ENCODE results near the gene OCEL1.

Gene OCEL1

GRCh38 chr19:17219286-17219685, 6.7 kb upstream of the OCEL1 start:
- Histone ChIP-seq H3K36me3 (replicated peaks; ENCODE audit: insufficient read depth, low read length) (no peaks in the 10 kb centered on the region), H2AFZ (ENCODE audit: low read length) (no peak overlapping the region), H3K9me2 (replicated peaks; ENCODE audit: insufficient read depth, low read length) (no peaks in the 10 kb centered on the region), H3K27ac (ENCODE audit: low read length) (no peak overlapping the region), H3K4me3 (ENCODE audit: low read length) (no peak overlapping the region), H3K9me3 (replicated peaks; ENCODE audit: insufficient read depth, low read length) (no peaks in the 10 kb centered on the region), H3K4me1 (ENCODE audit: low read length) (peaks cover 8% of the 10 kb centered on the region; the same call in 1 of the 2 replicates), H3K9ac (ENCODE audit: low read length) (no peak overlapping the region), H3K4me2 (ENCODE audit: low read depth, low read length) (no peak overlapping the region), H3K27me3 (replicated peaks; ENCODE audit: insufficient read depth, low read length) (no peaks in the 10 kb centered on the region; the same call in 1 of the 2 replicates), H3F3A (ENCODE audit: insufficient read depth, low read length) (peaks cover 7% of the 10 kb centered on the region; the same call in 1 of the 2 replicates), H3K79me2 (ENCODE audit: low read length) (0 out of 2 replicates have a peak, but pooled peaks cover 3% of the 10 kb centered on the region), H4K20me1 (ENCODE audit: insufficient read depth, low read length) (no peaks in the 10 kb centered on the region)
- TF ChIP-seq EZH2phosphoT487 (IDR thresholded peaks at IDR 0.05; ENCODE audit: low read length) (no peak), CTCF (IDR thresholded peaks at IDR 0.05; ENCODE audit: low read length) (no peak), EZH2 (optimal IDR thresholded peaks at IDR 0.05; ENCODE audit: low read depth, low read length) (no peak)
- DNase-seq = no peak

GRCh38 chr19:17220207-17220758, 5.7 kb upstream of the OCEL1 start:
- H3K36me3 ChIP-seq (replicated peaks; ENCODE audit: insufficient read depth, low read length) = no peaks in the 10 kb centered on the region
- H3K27me3 ChIP-seq (replicated peaks; ENCODE audit: insufficient read depth, low read length) = no peaks in the 10 kb centered on the region; the same call in 1 of the 2 replicates
- no peak for DNase-seq
- 0 out of 2 replicates have a peak, but pooled peaks cover 3% of the 10 kb centered on the region for H3K79me2 ChIP-seq (ENCODE audit: low read length)
- no peak overlapping the region for H2AFZ ChIP-seq (ENCODE audit: low read length)
- H3K9me3 ChIP-seq (replicated peaks; ENCODE audit: insufficient read depth, low read length) = no peaks in the 10 kb centered on the region
- H3K9ac ChIP-seq (ENCODE audit: low read length) = no peak overlapping the region
- no peaks in the 10 kb centered on the region for H4K20me1 ChIP-seq (ENCODE audit: insufficient read depth, low read length)
- no peak overlapping the region for H3K27ac ChIP-seq (ENCODE audit: low read length)
- H3K9me2 ChIP-seq (replicated peaks; ENCODE audit: insufficient read depth, low read length) = no peaks in the 10 kb centered on the region
- H3K4me2 ChIP-seq (ENCODE audit: low read depth, low read length) = no peak overlapping the region
- H3F3A ChIP-seq (ENCODE audit: insufficient read depth, low read length) = peaks cover 7% of the 10 kb centered on the region; the same call in 1 of the 2 replicates
- TF ChIP-seq EZH2phosphoT487 (IDR thresholded peaks at IDR 0.05; ENCODE audit: low read length) (no peak), EZH2 (optimal IDR thresholded peaks at IDR 0.05; ENCODE audit: low read depth, low read length) (no peak), CTCF (IDR thresholded peaks at IDR 0.05; ENCODE audit: low read length) (no peak)
- H3K4me1 ChIP-seq (ENCODE audit: low read length) = peaks cover 4% of the 10 kb centered on the region; the same call in 1 of the 2 replicates
- no peak overlapping the region for H3K4me3 ChIP-seq (ENCODE audit: low read length)

- H3K9me2 ChIP-seq (replicated peaks; ENCODE audit: insufficient read depth, low read length) = no peaks in the 10 kb centered on the region
- no peaks in the 10 kb centered on the region for H3F3A ChIP-seq (ENCODE audit: insufficient read depth, low read length)
- no peaks in the 10 kb centered on the region; the same call in 1 of the 2 replicates for H3K27me3 ChIP-seq (replicated peaks; ENCODE audit: insufficient read depth, low read length)
- TF ChIP-seq EZH2phosphoT487 (IDR thresholded peaks at IDR 0.05; ENCODE audit: low read length) = no peak
- no peak for TF ChIP-seq EZH2 (optimal IDR thresholded peaks at IDR 0.05; ENCODE audit: low read depth, low read length)
- TF ChIP-seq CTCF (IDR thresholded peaks at IDR 0.05; ENCODE audit: low read length) = no peak
- H3K4me3 ChIP-seq (ENCODE audit: low read length) = no peak overlapping the region
- no peaks in the 10 kb centered on the region for H3K36me3 ChIP-seq (replicated peaks; ENCODE audit: insufficient read depth, low read length)
- H3K9me3 ChIP-seq (replicated peaks; ENCODE audit: insufficient read depth, low read length) = no peaks in the 10 kb centered on the region
- H4K20me1 ChIP-seq (ENCODE audit: insufficient read depth, low read length) = no peaks in the 10 kb centered on the region
- no peak overlapping the region for H3K27ac ChIP-seq (ENCODE audit: low read length)
- H3K4me1 ChIP-seq (ENCODE audit: low read length) = peaks cover 4% of the 10 kb centered on the region; the same call in 1 of the 2 replicates
- H3K4me2 ChIP-seq (ENCODE audit: low read depth, low read length) = no peak overlapping the region
- no peak for DNase-seq
- no peak overlapping the region for H3K9ac ChIP-seq (ENCODE audit: low read length)
- no peak overlapping the region for H2AFZ ChIP-seq (ENCODE audit: low read length)
- no peaks in the 10 kb centered on the region for H3K79me2 ChIP-seq (ENCODE audit: low read length)
These were observed 973 bp upstream of the OCEL1 start for GRCh38 chr19:17225053-17225452.

Data from MM.1S (cell line).